ENCODE measurements around the gene AURKA.

GRCh38 chr20:56360908-56361205 is 31.2 kb downstream of the AURKA start:
- TF ChIP-seq, protein P1, sequence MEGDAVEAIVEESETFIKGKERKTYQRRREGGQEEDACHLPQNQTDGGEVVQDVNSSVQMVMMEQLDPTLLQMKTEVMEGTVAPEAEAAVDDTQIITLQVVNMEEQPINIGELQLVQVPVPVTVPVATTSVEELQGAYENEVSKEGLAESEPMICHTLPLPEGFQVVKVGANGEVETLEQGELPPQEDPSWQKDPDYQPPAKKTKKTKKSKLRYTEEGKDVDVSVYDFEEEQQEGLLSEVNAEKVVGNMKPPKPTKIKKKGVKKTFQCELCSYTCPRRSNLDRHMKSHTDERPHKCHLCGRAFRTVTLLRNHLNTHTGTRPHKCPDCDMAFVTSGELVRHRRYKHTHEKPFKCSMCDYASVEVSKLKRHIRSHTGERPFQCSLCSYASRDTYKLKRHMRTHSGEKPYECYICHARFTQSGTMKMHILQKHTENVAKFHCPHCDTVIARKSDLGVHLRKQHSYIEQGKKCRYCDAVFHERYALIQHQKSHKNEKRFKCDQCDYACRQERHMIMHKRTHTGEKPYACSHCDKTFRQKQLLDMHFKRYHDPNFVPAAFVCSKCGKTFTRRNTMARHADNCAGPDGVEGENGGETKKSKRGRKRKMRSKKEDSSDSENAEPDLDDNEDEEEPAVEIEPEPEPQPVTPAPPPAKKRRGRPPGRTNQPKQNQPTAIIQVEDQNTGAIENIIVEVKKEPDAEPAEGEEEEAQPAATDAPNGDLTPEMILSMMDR (optimal IDR thresholded peaks at IDR 0.05 in 1 of 3, IDR thresholded peaks at IDR 0.05 in 1 of 3, conservative IDR thresholded peaks at IDR 0.05 in 1 of 3; ENCODE audit: extremely low read depth in 1 of 3, insufficient read depth in 2 of 3, low read length in 3 of 3) = no peak
- no peak for TF ChIP-seq EZH2 (IDR thresholded peaks at IDR 0.05; ENCODE audit: low read length)
